ENCODE measurements around the gene CSK. TPM values are rescaled to one million over a fixed set of nuclear protein-coding genes. Genes with fewer than 3 reads are reported as not detected.

Gene CSK
- total RNA-seq, 1 donor from 2014 or later: 57.0 TPM

DNA sequence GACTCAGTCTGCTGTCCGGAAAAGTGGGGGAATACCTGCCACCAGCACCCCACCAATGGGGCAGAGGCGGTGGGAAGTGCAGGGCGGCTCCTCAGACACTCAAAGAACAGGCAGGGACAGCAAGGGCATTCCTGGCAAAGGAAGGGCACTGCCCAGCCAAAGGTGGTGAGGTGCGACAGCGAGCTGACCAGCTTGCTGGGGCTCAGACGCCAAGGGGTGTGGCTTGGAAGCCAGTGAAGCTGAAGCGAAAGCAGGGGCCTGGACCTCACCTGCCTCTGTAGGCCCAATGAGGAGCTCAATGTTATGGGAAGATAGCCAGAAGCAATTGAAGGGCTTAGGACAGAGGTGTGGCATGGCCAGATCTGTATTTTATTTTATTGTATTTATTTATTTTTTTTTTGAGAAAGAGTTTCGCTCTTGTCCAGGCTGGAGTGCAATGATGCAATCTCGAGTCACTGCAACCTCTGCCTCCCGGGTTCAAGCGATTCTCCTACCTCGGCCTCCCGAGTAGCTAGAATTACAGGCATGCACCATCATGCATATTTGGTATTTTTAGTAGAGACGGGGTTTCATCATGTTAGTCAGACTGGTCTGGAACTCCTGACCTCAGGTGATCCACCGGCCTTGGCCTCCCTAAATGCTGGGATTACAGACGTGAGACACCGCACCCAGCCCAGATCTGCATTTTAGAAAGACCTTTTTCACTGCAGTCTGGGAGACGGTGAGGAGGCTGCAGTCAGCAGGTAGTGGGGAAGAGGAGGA lies 26.4 kb downstream of the CSK start:
- DNase-seq (ENCODE audit: extremely low spot score, unreplicated experiment): no peak
- no peak for TF ChIP-seq CTCF (IDR thresholded peaks at IDR 0.05)
- no peak overlapping the region for H3K27ac Mint-ChIP-seq (ENCODE audit: unreplicated experiment)

DNA sequence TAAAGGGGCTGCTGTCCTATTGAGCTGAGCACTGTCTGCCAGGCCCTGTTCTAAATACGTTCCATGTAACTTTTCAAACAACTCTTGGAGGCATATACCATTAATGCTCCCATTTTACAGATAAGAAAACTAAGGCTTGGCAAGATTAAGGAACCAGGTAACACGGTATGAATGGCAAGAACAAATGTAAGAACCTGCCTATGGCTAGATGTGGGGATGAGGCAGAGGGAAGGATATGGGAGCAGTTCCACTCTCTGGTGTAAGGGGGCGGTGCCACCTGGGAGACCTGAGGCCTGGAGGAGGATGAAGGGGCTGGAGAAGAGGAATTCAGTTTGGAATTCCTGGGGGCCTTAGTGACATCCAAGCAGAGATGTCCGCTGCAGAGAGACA lies 27.0 kb downstream of the CSK start:
- DNase-seq (ENCODE audit: extremely low spot score, unreplicated experiment): no peak
- Mint-ChIP-seq H3K27me3 (ENCODE audit: unreplicated experiment) (no peaks in the 10 kb centered on the region), H3K4me3 (ENCODE audit: unreplicated experiment) (no peak overlapping the region), H3K4me1 (ENCODE audit: unreplicated experiment) (peaks cover 32% of the 10 kb centered on the region), H3K27ac (ENCODE audit: unreplicated experiment) (no peak overlapping the region), H3K36me3 (ENCODE audit: unreplicated experiment) (peaks cover 9% of the 10 kb centered on the region), H3K9me3 (ENCODE audit: unreplicated experiment) (no peaks in the 10 kb centered on the region)
- no peak for TF ChIP-seq CTCF (IDR thresholded peaks at IDR 0.05)

More for the DNA sequence above, 26.4 kb downstream of the CSK start:
- no peak overlapping the region for H3K4me3 Mint-ChIP-seq (ENCODE audit: unreplicated experiment)
- no peaks in the 10 kb centered on the region for H3K27me3 Mint-ChIP-seq (ENCODE audit: unreplicated experiment)
- H3K9me3 Mint-ChIP-seq (ENCODE audit: unreplicated experiment): no peaks in the 10 kb centered on the region
- H3K4me1 Mint-ChIP-seq (ENCODE audit: unreplicated experiment): peaks cover 32% of the 10 kb centered on the region
- peaks cover 9% of the 10 kb centered on the region for H3K36me3 Mint-ChIP-seq (ENCODE audit: unreplicated experiment)

DNA sequence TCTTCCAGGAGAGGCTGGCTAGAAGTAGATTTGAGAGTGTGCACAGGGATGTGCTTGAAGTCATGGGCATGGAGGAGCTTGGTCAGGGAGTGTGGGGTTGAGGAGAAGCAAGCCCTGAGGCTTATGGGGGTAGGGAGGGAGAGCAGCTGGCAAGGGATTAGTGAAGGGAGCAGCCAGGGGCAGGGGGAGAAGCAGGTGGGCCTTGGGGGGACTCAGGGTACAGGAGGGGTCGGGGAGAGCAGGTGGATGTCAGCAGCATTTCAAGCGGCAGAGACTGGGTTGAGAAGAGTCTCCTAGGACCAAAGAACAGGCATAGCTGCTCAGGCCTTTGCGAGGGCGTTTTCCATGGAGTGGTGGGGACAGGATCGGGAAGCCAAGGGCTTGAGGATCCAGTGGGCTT lies 27.4 kb downstream of the CSK start:
- Mint-ChIP-seq H3K36me3 (ENCODE audit: unreplicated experiment) (peaks cover 5% of the 10 kb centered on the region), H3K9me3 (ENCODE audit: unreplicated experiment) (no peaks in the 10 kb centered on the region), H3K4me3 (ENCODE audit: unreplicated experiment) (no peak overlapping the region), H3K27me3 (ENCODE audit: unreplicated experiment) (no peaks in the 10 kb centered on the region), H3K4me1 (ENCODE audit: unreplicated experiment) (peaks cover 32% of the 10 kb centered on the region), H3K27ac (ENCODE audit: unreplicated experiment) (no peak overlapping the region)
- no peak for TF ChIP-seq CTCF (IDR thresholded peaks at IDR 0.05)
- no peak for DNase-seq (ENCODE audit: extremely low spot score, unreplicated experiment)

GRCh38 chr15:74809956-74810355 lies 28.1 kb downstream of the CSK start:
- Mint-ChIP-seq H3K4me1 (ENCODE audit: unreplicated experiment) (peaks cover 32% of the 10 kb centered on the region), H3K27ac (ENCODE audit: unreplicated experiment) (no peak overlapping the region), H3K36me3 (ENCODE audit: unreplicated experiment) (peaks cover under 1% of the 10 kb centered on the region), H3K9me3 (ENCODE audit: unreplicated experiment) (no peaks in the 10 kb centered on the region), H3K4me3 (ENCODE audit: unreplicated experiment) (no peak overlapping the region), H3K27me3 (ENCODE audit: unreplicated experiment) (no peaks in the 10 kb centered on the region)
- no peak for DNase-seq (ENCODE audit: extremely low spot score, unreplicated experiment)
- TF ChIP-seq CTCF (IDR thresholded peaks at IDR 0.05): no peak

- Mint-ChIP-seq H3K36me3 (ENCODE audit: unreplicated experiment) (no peaks in the 10 kb centered on the region), H3K27ac (ENCODE audit: unreplicated experiment) (no peak within 1 kb of the TSS), H3K4me3 (ENCODE audit: unreplicated experiment) (no peak within 1 kb of the TSS), H3K27me3 (ENCODE audit: unreplicated experiment) (no peaks in the 10 kb centered on the region), H3K9me3 (ENCODE audit: unreplicated experiment) (no peaks in the 10 kb centered on the region), H3K4me1 (ENCODE audit: unreplicated experiment) (peaks cover 26% of the 10 kb centered on the region)
- TF ChIP-seq CTCF (IDR thresholded peaks at IDR 0.05): no peak
- no peak for DNase-seq (ENCODE audit: extremely low spot score, unreplicated experiment)
These were observed 30.7 kb downstream of the CSK start, which contains the start of gene LMAN1L for GRCh38 chr15:74812533-74812932. Gene LMAN1L (plus strand): TSS chr15:74812835. CDS start chr15:74812855, 20 bp downstream.

Data from osteocyte (in vitro differentiated cells).